ENCODE data around the gene ICAM4. TPM values are rescaled to one million over a fixed set of nuclear protein-coding genes. Genes with fewer than 3 reads are reported as not detected.
A peak's percentile ranks its signal among the peaks of the same experiment; 100 is the strongest.

Gene ICAM4
- total and polyA plus RNA-seq, 2 experiments from 2014 or later = 1.1 to 1.3 TPM

- Histone ChIP-seq H3K4me1 (ENCODE audit: insufficient read depth) (peaks cover 5% of the 10 kb centered on the region; the same call in 1 of the 2 replicates), H3K4me2 (ENCODE audit: unreplicated experiment) (peak overlapping the region; percentile 90), H3K27me3 (replicated peaks; ENCODE audit: insufficient read depth) (no peaks in the 10 kb centered on the region), H3K4me3 (peak overlapping the region; percentile 89), H3K9me2 (ENCODE audit: insufficient read depth) (no peaks in the 10 kb centered on the region), H3K36me3 (ENCODE audit: low read depth) (no peaks in the 10 kb centered on the region; the same call in 1 of the 2 replicates), H3K79me2 (ENCODE audit: insufficient read depth) (peaks cover 22% of the 10 kb centered on the region), H3K9ac (peak overlapping the region; percentile 87), H3K9me3 (ENCODE audit: low read depth) (no peaks in the 10 kb centered on the region), H3K27ac (0 out of 2 replicates have a peak overlapping the region, but pooled peaks have one; percentile 37), H3F3A (ENCODE audit: insufficient read depth) (no peaks in the 10 kb centered on the region), H4K20me1 (ENCODE audit: insufficient read depth) (no peaks in the 10 kb centered on the region), H2AFZ (peak overlapping the region; percentile 90)
- no peak for TF ChIP-seq EZH2 (IDR thresholded peaks at IDR 0.05; ENCODE audit: insufficient read depth, poor library complexity, severe bottlenecking)
- TF ChIP-seq EZH2phosphoT487 (IDR thresholded peaks at IDR 0.05; ENCODE audit: insufficient read depth, low read depth) = no peak
- 31 to 32% methylated on average over 8 of the region's 8 CpGs for WGBS, 2 experiments (ENCODE audit: low coverage in 1 of 2, low lambda C conversion rate in 2 of 2, missing lambda C conversion rate in 2 of 2)
- DNase-seq = no peak
- in situ Hi-C loops (cut with MboI) = no loop called here
These were observed 34.0 kb upstream of the ICAM4 start for GRCh38 chr19:10252707-10253106.

GRCh38 chr19:10254244-10254643 is 32.5 kb upstream of the ICAM4 start:
- H4K20me1 ChIP-seq (ENCODE audit: insufficient read depth) = no peaks in the 10 kb centered on the region
- no peaks in the 10 kb centered on the region for H3K27me3 ChIP-seq (replicated peaks; ENCODE audit: insufficient read depth)
- TF ChIP-seq EZH2 (IDR thresholded peaks at IDR 0.05; ENCODE audit: insufficient read depth, poor library complexity, severe bottlenecking) (no peak), EZH2phosphoT487 (IDR thresholded peaks at IDR 0.05; ENCODE audit: insufficient read depth, low read depth) (no peak)
- no peak overlapping the region for H3K4me2 ChIP-seq (ENCODE audit: unreplicated experiment)
- H3K79me2 ChIP-seq (ENCODE audit: insufficient read depth) = peaks cover 22% of the 10 kb centered on the region
- H3K9me2 ChIP-seq (ENCODE audit: insufficient read depth) = no peaks in the 10 kb centered on the region
- no peak overlapping the region for H3K27ac ChIP-seq
- H3F3A ChIP-seq (ENCODE audit: insufficient read depth) = no peaks in the 10 kb centered on the region
- H3K36me3 ChIP-seq (ENCODE audit: low read depth) = no peaks in the 10 kb centered on the region; the same call in none of the 2 replicates
- DNase-seq = no peak
- H3K4me1 ChIP-seq (ENCODE audit: insufficient read depth) = peaks cover 5% of the 10 kb centered on the region; the same call in 1 of the 2 replicates
- no peak overlapping the region for H3K9ac ChIP-seq
- in situ Hi-C loops (cut with MboI) = no loop called here
- H3K9me3 ChIP-seq (ENCODE audit: low read depth) = no peaks in the 10 kb centered on the region
- no peak overlapping the region for H3K4me3 ChIP-seq
- WGBS, 2 experiments (ENCODE audit: low coverage in 1 of 2, low lambda C conversion rate in 2 of 2, missing lambda C conversion rate in 2 of 2) = 95 to 98% methylated on average over 3 of the region's 3 CpGs
- H2AFZ ChIP-seq = no peak overlapping the region

GRCh38 chr19:10255358-10255757 is 31.4 kb upstream of the ICAM4 start:
- Histone ChIP-seq H2AFZ (no peak overlapping the region), H3F3A (ENCODE audit: insufficient read depth) (no peaks in the 10 kb centered on the region), H3K27ac (no peak overlapping the region), H4K20me1 (ENCODE audit: insufficient read depth) (no peaks in the 10 kb centered on the region), H3K36me3 (ENCODE audit: low read depth) (no peaks in the 10 kb centered on the region; the same call in none of the 2 replicates), H3K9me2 (ENCODE audit: insufficient read depth) (no peaks in the 10 kb centered on the region), H3K9me3 (ENCODE audit: low read depth) (no peaks in the 10 kb centered on the region), H3K4me3 (no peak overlapping the region), H3K4me2 (ENCODE audit: unreplicated experiment) (no peak overlapping the region), H3K27me3 (replicated peaks; ENCODE audit: insufficient read depth) (no peaks in the 10 kb centered on the region), H3K4me1 (ENCODE audit: insufficient read depth) (peaks cover 5% of the 10 kb centered on the region; the same call in 1 of the 2 replicates), H3K79me2 (ENCODE audit: insufficient read depth) (peaks cover 22% of the 10 kb centered on the region), H3K9ac (no peak overlapping the region)
- TF ChIP-seq EZH2 (IDR thresholded peaks at IDR 0.05; ENCODE audit: insufficient read depth, poor library complexity, severe bottlenecking) (no peak), EZH2phosphoT487 (IDR thresholded peaks at IDR 0.05; ENCODE audit: insufficient read depth, low read depth) (no peak)
- WGBS, 2 experiments (ENCODE audit: low coverage in 1 of 2, low lambda C conversion rate in 2 of 2, missing lambda C conversion rate in 2 of 2) = 91 to 92% methylated on average over 2 of the region's 2 CpGs
- no peak for DNase-seq
- in situ Hi-C loops (cut with MboI) = no loop called here

GRCh38 chr19:10256551-10256950 is 30.2 kb upstream of the ICAM4 start:
- Histone ChIP-seq H3K27me3 (replicated peaks; ENCODE audit: insufficient read depth) (no peaks in the 10 kb centered on the region), H3K4me3 (no peak overlapping the region), H3K79me2 (ENCODE audit: insufficient read depth) (peaks cover 22% of the 10 kb centered on the region), H3K9me2 (ENCODE audit: insufficient read depth) (no peaks in the 10 kb centered on the region), H4K20me1 (ENCODE audit: insufficient read depth) (no peaks in the 10 kb centered on the region), H3K9me3 (ENCODE audit: low read depth) (no peaks in the 10 kb centered on the region), H3K4me1 (ENCODE audit: insufficient read depth) (peaks cover 5% of the 10 kb centered on the region; the same call in 1 of the 2 replicates), H2AFZ (no peak overlapping the region), H3K36me3 (ENCODE audit: low read depth) (no peaks in the 10 kb centered on the region; the same call in none of the 2 replicates), H3K4me2 (ENCODE audit: unreplicated experiment) (no peak overlapping the region), H3K27ac (no peak overlapping the region), H3K9ac (no peak overlapping the region), H3F3A (ENCODE audit: insufficient read depth) (no peaks in the 10 kb centered on the region)
- TF ChIP-seq EZH2phosphoT487 (IDR thresholded peaks at IDR 0.05; ENCODE audit: insufficient read depth, low read depth) = no peak
- TF ChIP-seq EZH2 (IDR thresholded peaks at IDR 0.05; ENCODE audit: insufficient read depth, poor library complexity, severe bottlenecking) = no peak
- WGBS, 2 experiments (ENCODE audit: low coverage in 1 of 2, low lambda C conversion rate in 2 of 2, missing lambda C conversion rate in 2 of 2) = 86 to 92% methylated on average over 10 to 18 of the region's 18 CpGs
- no peak for DNase-seq
- in situ Hi-C loops (cut with MboI) = no loop called here
